GM18519 (cell line): ENCODE data around the gene SRC.
"Not testable (repeated sequence)": the region's sequence is repeated elsewhere in the genome, so short reads cannot be mapped to it uniquely, and the experiment has no call there.

Experiments
- ATAC-seq: cut with Tn5 transposase; IDR thresholded peaks from one replicate; pipeline ENCODE4 v1.9.1; 2021; ENCODE audit warnings: mild to moderate bottlenecking, moderate library complexity; ENCODE audit not compliant: unreplicated experiment, low FRiP score

The SRC gene

GRCh38 chr20:37335642-37336368 lies 10.1 kb upstream of the SRC start:
- no peak for ATAC-seq

DNA sequence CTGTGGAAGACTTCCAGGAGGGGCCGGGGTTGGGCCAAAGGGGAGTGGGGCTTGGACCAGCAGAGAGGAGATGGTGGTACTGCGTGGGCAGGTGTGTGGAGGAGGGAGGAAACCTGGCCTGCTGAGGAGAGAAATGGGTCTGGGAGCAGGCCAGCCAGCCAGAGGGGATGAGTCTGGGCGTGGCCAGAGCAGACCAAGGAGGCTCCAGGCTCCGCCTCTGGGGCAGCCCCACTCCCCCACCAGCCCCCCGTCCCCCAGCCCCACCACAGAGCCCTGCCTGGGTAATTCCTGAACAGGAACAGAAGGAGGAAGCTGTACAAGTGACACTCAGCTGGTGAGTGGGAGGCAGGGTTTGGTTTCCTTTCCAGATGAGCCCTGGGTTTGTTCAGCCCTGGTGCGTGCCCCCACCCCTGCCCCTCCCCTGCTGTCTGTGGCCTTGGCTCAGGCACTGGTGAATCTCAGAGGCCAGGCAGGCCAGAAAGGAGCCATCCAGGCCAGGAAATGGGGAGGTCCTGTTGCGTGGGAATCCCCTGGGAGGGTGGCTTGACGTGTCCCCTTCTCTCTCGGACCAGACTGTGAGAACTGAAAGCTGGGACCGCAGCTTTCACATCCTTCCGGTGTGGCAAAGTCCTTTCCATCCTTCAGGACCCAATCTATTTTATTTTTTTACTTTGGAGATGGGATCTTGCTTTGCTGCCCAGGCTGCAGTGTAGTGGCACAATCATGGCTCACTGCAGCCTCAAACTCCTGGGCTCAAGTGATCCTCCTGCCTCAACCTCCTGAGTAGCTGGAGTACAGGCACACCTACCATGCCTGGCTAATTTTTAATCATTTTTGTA lies 9.4 kb upstream of the SRC start:
- ATAC-seq = peak; percentile 41

GRCh38 chr20:37337208-37337991 lies 8.5 kb upstream of the SRC start:
- no peak for ATAC-seq

- not testable (repeated sequence) for ATAC-seq
Measured at GRCh38 chr20:37338380-37338779, 7.6 kb upstream of the SRC start.

GRCh38 chr20:37339208-37339607 lies 6.7 kb upstream of the SRC start:
- no peak for ATAC-seq

- not testable (repeated sequence) for ATAC-seq
Measured at GRCh38 chr20:37339764-37340109, 6.2 kb upstream of the SRC start.

DNA sequence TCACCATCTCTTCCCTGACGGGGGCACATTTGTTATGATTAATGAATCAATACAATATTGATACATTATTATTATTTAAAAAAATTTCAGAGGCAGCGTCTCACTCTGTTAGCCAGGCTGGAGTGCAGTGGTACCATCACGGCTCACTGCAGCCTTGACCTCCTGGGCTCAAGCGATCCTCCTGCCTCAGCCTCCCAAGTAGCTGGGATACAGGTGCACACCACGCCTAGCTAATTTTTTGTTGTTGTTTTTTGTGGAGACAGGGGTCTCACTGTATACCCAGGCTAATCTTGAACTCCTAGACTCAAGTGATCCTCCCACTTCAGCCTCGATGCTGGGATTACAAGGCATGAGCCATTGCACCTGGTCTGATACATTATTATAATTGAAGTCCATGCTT lies 4.9 kb upstream of the SRC start:
- no peak for ATAC-seq

DNA sequence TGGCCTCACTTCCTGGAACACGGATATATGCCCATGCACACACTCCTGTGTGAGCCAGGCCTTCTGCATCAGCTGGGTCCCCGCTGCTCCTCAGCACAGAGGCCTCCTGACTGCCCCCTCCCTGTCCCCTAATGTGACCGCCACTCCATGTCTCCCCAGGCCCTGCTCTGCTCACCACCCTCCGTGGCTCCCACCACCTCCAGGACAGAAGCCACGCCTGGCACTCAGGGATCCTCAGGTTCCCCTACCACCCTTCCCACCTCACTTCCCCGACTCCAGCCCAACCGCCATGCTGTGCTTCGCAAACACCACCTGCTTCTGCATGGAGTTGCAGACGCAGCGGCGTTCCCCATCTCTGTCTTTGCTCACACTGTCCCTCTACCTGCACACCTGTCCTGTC lies 4.3 kb upstream of the SRC start:
- no peak for ATAC-seq

DNA sequence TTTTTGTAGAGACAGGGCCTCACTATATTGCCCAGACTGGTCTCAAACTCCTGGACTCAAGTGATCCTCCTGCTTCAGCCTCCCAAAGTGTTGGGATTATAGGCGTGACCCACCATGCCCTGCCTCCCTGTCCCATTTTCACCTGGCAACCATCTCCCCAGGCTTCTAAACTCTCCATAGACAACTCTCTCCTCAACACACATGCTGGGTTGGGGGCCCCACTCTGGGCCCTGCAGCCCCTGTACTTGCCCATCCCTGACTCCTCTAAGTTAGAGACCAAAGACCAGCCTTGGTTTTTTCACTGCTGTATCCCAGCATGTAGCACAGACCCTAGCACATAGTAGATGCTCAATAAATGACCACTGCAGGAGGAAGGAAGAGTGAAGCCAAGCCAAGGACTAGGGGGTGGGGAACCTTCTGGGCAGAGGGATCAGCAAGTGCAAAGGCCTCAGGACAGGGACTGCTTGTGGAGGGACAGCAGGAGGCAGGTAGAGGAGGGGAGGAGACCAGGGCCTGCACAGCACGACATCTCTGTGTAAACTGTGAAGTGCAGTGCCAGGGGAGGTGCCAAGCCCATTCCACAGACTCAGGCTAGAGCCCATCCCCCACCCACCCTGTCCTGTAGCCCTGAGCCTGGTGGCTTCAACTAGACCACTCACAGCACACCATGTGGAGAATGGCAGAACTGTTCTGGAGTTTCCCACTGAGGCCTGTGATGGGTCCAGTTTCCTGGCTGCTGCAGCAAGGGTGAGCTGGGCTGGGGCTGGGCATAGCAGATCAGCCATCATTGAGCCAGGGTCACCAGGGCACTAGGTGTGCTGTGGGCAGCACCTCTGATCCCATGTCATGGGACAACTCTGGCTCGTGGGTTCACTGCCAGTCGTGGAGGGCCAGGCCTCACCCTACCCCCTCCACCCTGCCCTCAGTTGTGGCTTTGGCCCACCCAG lies 3.4 kb upstream of the SRC start:
- no peak for ATAC-seq

GRCh38 chr20:37343212-37343993 lies 2.5 kb upstream of the SRC start:
- no peak for ATAC-seq

GRCh38 chr20:37343994-37344355 lies 2.0 kb upstream of the SRC start:
- no peak for ATAC-seq

DNA sequence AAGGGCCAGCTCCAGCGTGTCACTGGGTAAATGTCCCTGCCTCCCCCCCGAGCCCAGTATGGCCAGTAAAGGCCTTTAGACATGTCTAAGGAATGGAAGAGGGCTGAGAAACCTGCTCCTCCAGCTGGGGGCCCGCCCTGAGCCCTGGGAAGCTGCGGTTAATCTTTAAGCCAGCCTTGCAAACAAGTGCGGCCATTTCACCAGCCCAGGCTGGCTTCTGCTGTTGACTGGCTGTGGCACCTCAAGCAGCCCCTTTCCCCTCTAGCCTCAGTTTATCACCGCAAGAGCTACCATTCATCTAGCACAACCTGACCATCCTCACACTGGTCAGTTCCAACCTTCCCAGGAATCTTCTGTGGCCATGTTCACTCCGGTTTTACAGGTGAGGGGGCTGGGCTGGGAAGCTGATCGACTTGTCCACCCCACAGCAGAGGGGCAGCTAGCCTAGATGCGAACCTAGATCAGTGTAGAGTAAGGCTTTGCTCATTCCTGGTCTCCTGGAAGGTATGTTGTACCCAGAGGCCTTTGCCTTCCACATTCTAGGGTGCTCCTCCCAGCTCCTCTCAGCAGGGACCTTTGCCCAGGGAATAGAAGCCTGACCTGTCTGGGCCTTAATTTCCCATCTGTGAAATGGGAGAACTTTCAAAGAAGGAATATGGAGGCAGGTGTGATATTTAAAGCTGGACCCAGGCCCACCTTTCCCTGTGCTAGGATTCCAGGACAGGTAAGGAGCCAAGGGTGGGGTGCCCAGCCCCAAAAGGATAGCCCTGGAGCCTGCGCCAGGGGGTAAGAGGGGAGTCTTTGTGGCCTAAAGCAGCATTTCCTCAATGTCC lies 1.2 kb upstream of the SRC start:
- no peak for ATAC-seq

DNA sequence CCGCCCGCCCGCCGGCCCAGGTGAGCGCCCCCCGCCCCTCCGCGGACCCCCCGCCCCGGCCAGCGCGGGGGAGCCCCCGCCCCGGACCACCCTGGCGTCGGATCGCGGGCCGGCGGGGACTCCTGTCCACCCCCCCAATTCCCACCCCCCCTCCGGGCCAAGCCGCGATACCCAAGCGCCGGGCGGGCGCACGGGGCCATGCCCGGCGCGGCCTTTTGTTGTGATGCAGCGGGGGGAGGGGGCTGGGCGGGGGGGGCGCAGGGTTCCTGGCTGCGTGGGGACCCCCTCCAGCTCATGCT lies 245 bp downstream of the SRC start:
- ATAC-seq = no peak

GRCh38 chr20:37346535-37347346 lies 801 bp downstream of the SRC start:
- ATAC-seq = no peak

DNA sequence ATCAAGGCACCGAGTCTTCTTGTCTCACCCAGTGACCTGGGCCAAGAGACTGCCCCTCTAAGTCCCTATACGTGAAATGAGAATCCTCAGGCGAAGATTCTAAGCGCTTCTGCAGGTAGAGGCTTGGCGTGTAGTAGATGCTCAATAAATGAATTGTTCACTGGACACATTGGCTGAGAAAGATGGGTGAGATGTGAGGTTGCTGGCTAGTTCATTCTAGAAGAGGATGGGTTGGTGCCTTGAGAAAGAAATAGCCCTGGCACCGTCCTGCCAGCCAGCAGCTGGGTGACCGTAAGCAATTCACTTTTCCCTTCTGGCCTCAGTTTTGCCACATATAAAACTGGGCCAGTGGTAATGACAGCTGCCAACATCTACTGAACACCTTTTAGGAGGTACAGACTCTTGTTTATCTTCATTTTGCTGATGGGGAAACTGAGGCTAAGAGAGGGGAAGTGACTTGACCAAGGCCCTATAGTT lies 1.4 kb downstream of the SRC start:
- no peak for ATAC-seq

DNA sequence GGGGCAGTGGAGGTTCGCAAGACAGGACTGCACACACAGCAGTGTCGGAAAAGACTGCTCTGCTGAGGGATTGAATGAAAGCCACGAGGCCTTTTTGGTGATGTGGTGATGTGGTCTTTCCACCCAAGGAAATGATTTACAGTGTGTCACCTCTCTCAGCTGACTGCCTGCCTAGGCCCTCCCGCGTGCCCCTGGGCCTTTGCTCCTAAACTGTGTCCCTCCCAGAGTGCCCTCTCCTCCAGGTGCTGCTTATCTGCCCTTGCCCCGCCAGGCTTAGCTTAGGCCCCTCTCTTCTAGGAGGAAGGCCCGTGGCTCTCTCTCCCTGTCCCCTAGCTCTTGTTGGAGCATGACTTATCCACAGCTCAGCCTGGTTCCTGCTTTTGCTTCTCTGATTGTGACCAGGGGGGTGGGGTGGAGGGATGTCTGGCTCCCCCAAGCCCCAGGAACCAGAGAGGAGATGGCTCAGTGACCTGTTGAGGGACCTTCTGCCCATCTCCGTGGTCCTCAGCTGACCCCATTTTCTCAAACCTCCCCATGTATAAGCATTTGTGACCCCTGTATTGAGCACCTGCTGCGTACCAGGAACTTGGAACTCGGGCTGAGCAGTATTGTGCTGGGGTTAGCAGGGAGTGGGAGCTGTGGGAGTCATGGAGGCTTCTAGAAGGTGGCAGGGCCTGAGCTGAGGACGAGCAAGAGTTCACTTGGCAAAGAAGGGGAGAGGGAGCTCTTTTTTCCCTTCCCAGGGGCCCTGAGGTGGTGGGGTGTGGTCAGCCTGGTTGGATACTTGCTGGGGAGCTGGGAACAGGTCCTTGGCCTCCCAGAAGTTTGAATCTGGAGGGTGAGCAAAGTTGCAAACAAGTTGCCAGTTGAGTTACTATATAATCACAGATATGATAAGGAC lies 2.2 kb downstream of the SRC start:
- no peak for ATAC-seq
